Endothelial cell of umbilical vein (primary cell): ENCODE data around the gene GLYATL3. TPM values are rescaled to one million over a fixed set of nuclear protein-coding genes. Genes with fewer than 3 reads are reported as not detected.

Experiments used
- BruUV-seq: library from RNA; stranded (reverse); fragments of 400-500 nt; replicated peaks from 2 replicates; lab custom pipeline; 2021; lab: Mats Ljungman, UMichigan
- CTCF ChIA-PET: fragments of 300-600, 350-600 bp; sonication (Branson Sonifier 250); formaldehyde crosslinking; loops from one replicate; lab custom pipeline; 2021; ENCODE audit warnings: antibody characterized with exemption, inconsistent platforms; lab: Charles Lee
- POLR2A ChIA-PET: fragments of 300-600, 350-600 bp; sonication (Branson Sonifier 250); formaldehyde crosslinking; loops from one replicate; lab custom pipeline; 2021; ENCODE audit warnings: antibody characterized with exemption, inconsistent platforms; lab: Charles Lee
- DNase-seq: peaks from one replicate; pipeline ENCODE4 v3.0.0-alpha.2; 2011; ENCODE audit warnings: low read depth, low spot score
- FAIRE-seq: peaks from 2 replicates; lab custom pipeline; 2011; peaks lifted over from hg19 to GRCh38; lab: Jason Lieb, UNC
- H2AFZ ChIP-seq: 2 replicates; pipeline ENCODE4 v1.6.0; 2012; ENCODE audit warnings: low read depth, low read length, control low read depth, inconsistent platforms
- H3K27ac ChIP-seq: 2 replicates; pipeline ENCODE4 v1.5.1; 2011; ENCODE audit warnings: low read depth, mild to moderate bottlenecking, control low read depth, low read length, moderate library complexity; ENCODE audit not compliant: insufficient read depth
- H3K27me3 ChIP-seq, 2 experiments: 2 replicates each; pipeline versions ENCODE4 v1.6.0 to v1.6.1; 2011; ENCODE audit warnings: low read length in 2 of 2, mixed read lengths in 1 of 2; ENCODE audit not compliant: control insufficient read depth in 2 of 2, insufficient read depth in 2 of 2
- H3K36me3 ChIP-seq, 2 experiments: 2 replicates in 1 of 2; 3 replicates in 1 of 2; pipeline ENCODE4 v1.5.1; 2011; ENCODE audit warnings: low read length in 2 of 2, mild to moderate bottlenecking in 1 of 2, moderate library complexity in 1 of 2; ENCODE audit not compliant: control insufficient read depth in 2 of 2, insufficient read depth in 2 of 2; ENCODE audit errors: extremely low read depth in 1 of 2
- H3K4me1 ChIP-seq: 3 replicates; pipeline ENCODE4 v1.5.1; 2011; ENCODE audit warnings: mild to moderate bottlenecking, low read length; ENCODE audit not compliant: control insufficient read depth, insufficient read depth; ENCODE audit errors: extremely low read depth
- H3K4me2 ChIP-seq: 2 replicates; pipeline ENCODE4 v1.6.1; 2011; ENCODE audit warnings: low read length, control low read depth, mixed read lengths; ENCODE audit not compliant: insufficient read depth
- H3K4me3 ChIP-seq, 3 experiments: fragments of 200-600 bp in 1 of 3; sonication (generic), shearing (Covaris generic) in 1 of 3; replicated peaks in 1 of 3; 2 replicates each; pipeline ENCODE4 v1.5.1; 2011 to 2016; ENCODE audit warnings: control low read depth in 3 of 3, low read length in 3 of 3, mild to moderate bottlenecking in 2 of 3, inconsistent platforms in 1 of 3, low read depth in 1 of 3, moderate library complexity in 1 of 3; ENCODE audit not compliant: insufficient read depth in 1 of 3
- H3K79me2 ChIP-seq: 2 replicates; pipeline ENCODE4 v1.6.0; 2012; ENCODE audit warnings: low read length, inconsistent platforms; ENCODE audit not compliant: control insufficient read depth, insufficient read depth
- H3K9ac ChIP-seq: replicated peaks from 2 replicates; pipeline ENCODE3; 2011; ENCODE audit warnings: low read length, control low read depth; ENCODE audit not compliant: insufficient read depth; ENCODE audit errors: extremely low read depth
- H3K9me1 ChIP-seq: replicated peaks from 3 replicates; pipeline ENCODE4 v1.6.0; 2011; ENCODE audit warnings: mild to moderate bottlenecking, low read length; ENCODE audit not compliant: control insufficient read depth, insufficient read depth; ENCODE audit errors: extremely low read depth
- H3K9me3 ChIP-seq: replicated peaks from 2 replicates; pipeline ENCODE4 v1.5.1; 2012; ENCODE audit warnings: low read length, inconsistent platforms; ENCODE audit not compliant: control insufficient read depth, insufficient read depth
- H4K20me1 ChIP-seq: replicated peaks from 2 replicates; pipeline ENCODE3; 2011; ENCODE audit warnings: mild to moderate bottlenecking, low read length; ENCODE audit not compliant: control insufficient read depth, insufficient read depth; ENCODE audit errors: extremely low read depth
- EZH2 ChIP-seq: IDR thresholded peaks from 2 replicates; pipeline ENCODE4 v1.6.1; 2012; ENCODE audit warnings: borderline replicate concordance, low read depth, mild to moderate bottlenecking, moderate library complexity, low read length, inconsistent platforms; ENCODE audit not compliant: severe bottlenecking
- FOS ChIP-seq: IDR thresholded peaks from 2 replicates; pipeline ENCODE4 v1.6.1; 2011; ENCODE audit warnings: mild to moderate bottlenecking, low read length, moderate library complexity, borderline replicate concordance; ENCODE audit not compliant: insufficient read depth
- GATA2 ChIP-seq: IDR thresholded peaks from 2 replicates; pipeline ENCODE4 v1.7.0; 2011; ENCODE audit warnings: low read depth, mild to moderate bottlenecking, moderate library complexity, mixed read lengths, low read length; ENCODE audit not compliant: insufficient read length, insufficient read depth
- JUN ChIP-seq: IDR thresholded peaks from 2 replicates; pipeline ENCODE4 v1.6.1; 2011; ENCODE audit warnings: borderline replicate concordance, low read depth; ENCODE audit not compliant: insufficient read length, insufficient read depth
- MAX ChIP-seq: IDR thresholded peaks from 2 replicates; pipeline ENCODE4 v1.6.1; 2011; ENCODE audit not compliant: insufficient read depth, insufficient read length
- MYC ChIP-seq: IDR thresholded peaks from one replicate; pipeline ENCODE4 v1.6.1; 2011; ENCODE audit warnings: mild to moderate bottlenecking, low read depth, low read length
- POLR2A ChIP-seq: IDR thresholded peaks from 2 replicates; pipeline ENCODE4 v1.6.1; 2012; ENCODE audit warnings: low read depth, mild to moderate bottlenecking, control low read depth, low read length
- POLR2AphosphoS5 ChIP-seq: IDR thresholded peaks from 2 replicates; pipeline ENCODE4 v1.6.1; 2012; ENCODE audit warnings: low read depth, mild to moderate bottlenecking, control low read depth, low read length, moderate library complexity; ENCODE audit not compliant: insufficient read depth
- dilution Hi-C: fragments of 300-500 bp; cut with MboI; formaldehyde crosslinking; loops from one replicate; pipeline ENCODE4 v1.15.0; 2019; ENCODE audit warnings: low sequenced_read_pairs; ENCODE audit not compliant: extremely low pct_ligation_motif_present
- intact Hi-C: fragments of 100-400 bp; cut with micrococcal nuclease; formaldehyde crosslinking; loops from one replicate; pipeline ENCODE4 v1.10.0; 2022
- polyA plus RNA-seq, 4 experiments: library from polyadenylated mRNA; depleted of rRNA in 3 of 4; stranded (reverse) in 3 of 4; unstranded in 1 of 4; fragments of >200 nt; gene quantifications; 2 replicates each; pipeline versions ENCODE4 v1.2.1 to v1.2.3, GENCODE V29; 2011 to 2012; ENCODE audit warnings: missing spikeins in 1 of 4
- total RNA-seq: library from RNA; stranded (reverse); gene quantifications from 2 replicates; pipeline ENCODE4 v1.2.3, GENCODE V29; 2021
- TF ChIP-seq, protein P1 (sequence below), 2 donors: IDR thresholded peaks; 1 replicate in 1 of 2; 2 replicates in 1 of 2; pipeline ENCODE4 v1.5.1; 2011; ENCODE audit warnings: low read length in 2 of 2, mild to moderate bottlenecking in 2 of 2, moderate library complexity in 2 of 2, control low read depth in 1 of 2, inconsistent platforms in 1 of 2, low read depth in 1 of 2; ENCODE audit not compliant: insufficient read depth in 1 of 2; ENCODE audit errors: extremely low read depth in 1 of 2

GLYATL3 gene
- total and polyA plus RNA-seq, 2 donors (not counting 3 experiments of a cell fraction or from before 2014, with no cell fraction given): not detected

DNA sequence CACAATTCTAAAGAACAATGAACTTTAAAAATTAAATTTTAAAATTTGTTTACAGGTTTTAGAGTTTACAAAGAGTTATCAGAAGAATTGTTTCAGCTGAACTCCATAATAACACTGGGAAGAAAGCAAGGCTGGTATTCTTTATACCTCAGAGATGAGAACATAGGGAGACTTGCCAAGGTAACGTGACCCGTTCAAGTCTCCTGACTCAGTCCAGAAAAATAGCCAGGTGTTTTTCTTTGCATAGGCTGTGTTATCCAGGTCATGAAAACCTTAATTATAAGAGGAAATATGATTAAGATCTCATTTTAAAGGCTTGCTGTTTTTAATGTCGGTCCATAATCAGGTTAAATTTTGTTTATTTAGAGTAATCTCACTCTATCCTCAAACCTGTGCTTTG lies 42.2 kb downstream of the GLYATL3 start:
- H3K9ac ChIP-seq: no peak overlapping the region
- POLR2A ChIA-PET: no interaction called here
- no TSS peak for BruUV-seq
- no peak overlapping the region for H3K27ac ChIP-seq
- intact Hi-C loops (loop anchor here (1.0 kb wide), 1 partner anchor 24 kb away; no protein-coding TSS in a partner anchor), dilution Hi-C loops (no loop called here)
- DNase-seq (no peak), FAIRE-seq (no peak)
- H2AFZ ChIP-seq: peak overlapping the region; percentile 54
- no peaks in the 10 kb centered on the region for H3K9me1 ChIP-seq
- CTCF ChIA-PET: interaction anchor here (0.6 to 7.3 kb wide), 8 partner anchors 8 to 81 kb away, joined by 3 to 56 read pairs (median 8); partner anchors contain the start of gene C6orf141
- H3K9me3 ChIP-seq: no peaks in the 10 kb centered on the region
- H3K36me3 ChIP-seq: no peaks in the 10 kb centered on the region
- H3K4me1 ChIP-seq: peaks cover 14% of the 10 kb centered on the region
- H3K79me2 ChIP-seq: no peaks in the 10 kb centered on the region
- no peak overlapping the region for H3K4me2 ChIP-seq
- no peak for TF ChIP-seq MYC
- H3K4me3 ChIP-seq: no peak overlapping the region
- no peaks in the 10 kb centered on the region for H4K20me1 ChIP-seq
- H3K27me3 ChIP-seq: no peaks in the 10 kb centered on the region

- ChIA-PET POLR2A (no interaction called here), CTCF (interaction anchor here (0.8 to 7.3 kb wide), 4 partner anchors 10 to 63 kb away, joined by 3 to 56 read pairs (median 11); no protein-coding TSS in a partner anchor)
- H3K4me1 ChIP-seq: peaks cover 14% of the 10 kb centered on the region
- no peaks in the 10 kb centered on the region for H3K9me3 ChIP-seq
- H3K4me2 ChIP-seq: no peak overlapping the region
- no peak overlapping the region for H2AFZ ChIP-seq
- no peaks in the 10 kb centered on the region for H4K20me1 ChIP-seq
- intact Hi-C loops (no loop called here), dilution Hi-C loops (no loop called here)
- H3K9ac ChIP-seq: no peak overlapping the region
- no peak overlapping the region for H3K4me3 ChIP-seq
- no peak for TF ChIP-seq MAX
- no peak for TF ChIP-seq POLR2AphosphoS5
- TF ChIP-seq POLR2A: no peak
- TF ChIP-seq GATA2: no peak
- no peak for TF ChIP-seq MYC
- TF ChIP-seq, protein P1, sequence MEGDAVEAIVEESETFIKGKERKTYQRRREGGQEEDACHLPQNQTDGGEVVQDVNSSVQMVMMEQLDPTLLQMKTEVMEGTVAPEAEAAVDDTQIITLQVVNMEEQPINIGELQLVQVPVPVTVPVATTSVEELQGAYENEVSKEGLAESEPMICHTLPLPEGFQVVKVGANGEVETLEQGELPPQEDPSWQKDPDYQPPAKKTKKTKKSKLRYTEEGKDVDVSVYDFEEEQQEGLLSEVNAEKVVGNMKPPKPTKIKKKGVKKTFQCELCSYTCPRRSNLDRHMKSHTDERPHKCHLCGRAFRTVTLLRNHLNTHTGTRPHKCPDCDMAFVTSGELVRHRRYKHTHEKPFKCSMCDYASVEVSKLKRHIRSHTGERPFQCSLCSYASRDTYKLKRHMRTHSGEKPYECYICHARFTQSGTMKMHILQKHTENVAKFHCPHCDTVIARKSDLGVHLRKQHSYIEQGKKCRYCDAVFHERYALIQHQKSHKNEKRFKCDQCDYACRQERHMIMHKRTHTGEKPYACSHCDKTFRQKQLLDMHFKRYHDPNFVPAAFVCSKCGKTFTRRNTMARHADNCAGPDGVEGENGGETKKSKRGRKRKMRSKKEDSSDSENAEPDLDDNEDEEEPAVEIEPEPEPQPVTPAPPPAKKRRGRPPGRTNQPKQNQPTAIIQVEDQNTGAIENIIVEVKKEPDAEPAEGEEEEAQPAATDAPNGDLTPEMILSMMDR (IDR thresholded peaks at IDR 0.05; ENCODE audit: extremely low read depth in 1 of 2, insufficient read depth in 1 of 2, low read depth in 1 of 2, low read length in 2 of 2): no peak
- no peak for TF ChIP-seq FOS
- TF ChIP-seq JUN: no peak
- no peak for TF ChIP-seq EZH2
- no peaks in the 10 kb centered on the region for H3K27me3 ChIP-seq
- no peaks in the 10 kb centered on the region for H3K9me1 ChIP-seq
- no peak overlapping the region for H3K27ac ChIP-seq
- no peak for FAIRE-seq
- H3K79me2 ChIP-seq: no peaks in the 10 kb centered on the region
- no TSS peak for BruUV-seq
- no peaks in the 10 kb centered on the region for H3K36me3 ChIP-seq
- no peak for DNase-seq
Measured at GRCh38 chr6:49543087-49543858, 43.5 kb downstream of the GLYATL3 start.
